Measurements from ENCODE around the gene TCF7L2.

- TF ChIP-seq TAF1 (IDR thresholded peaks at IDR 0.05; ENCODE audit: borderline replicate concordance, low read depth, low read length) = no peak
- TF ChIP-seq POLR2A (IDR thresholded peaks at IDR 0.05; ENCODE audit: low read depth, low read length) = no peak
- TF ChIP-seq POLR2AphosphoS5 (IDR thresholded peaks at IDR 0.05; ENCODE audit: low read depth, low read length) = no peak
Measured at GRCh38 chr10:113036619-113037018, 86.6 kb downstream of the TCF7L2 start.

All from GM12892 (cell line).